Middle frontal gyrus (tissue), 1 donor: ENCODE data around the gene SLMAP.

Source experiments
- DNase-seq: peaks from one replicate; pipeline ENCODE4 v3.0.0-alpha.2; 2015; ENCODE audit warnings: low spot score; ENCODE audit errors: extremely low spot score

Gene SLMAP

GRCh38 chr3:57889807-57890206 lies 133.7 kb downstream of the SLMAP start:
- DNase-seq, result no peak

DNA sequence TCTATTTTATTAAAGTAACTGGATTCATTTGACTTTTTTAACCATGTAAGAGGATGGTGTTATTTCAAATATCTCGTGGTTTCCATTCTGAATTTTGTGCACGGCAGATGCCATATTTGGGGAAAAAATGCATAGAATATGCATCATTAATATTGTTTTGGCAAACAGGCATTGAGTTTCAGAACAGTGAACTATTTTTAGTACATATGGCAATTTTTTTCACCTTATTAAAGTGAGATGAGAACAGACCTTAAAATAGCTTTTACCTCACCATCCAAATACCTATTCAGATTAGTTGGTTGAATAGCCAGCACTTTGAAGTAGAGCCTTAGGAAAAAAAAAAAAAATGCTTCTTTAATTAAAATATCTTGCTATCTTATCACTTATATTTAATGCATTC lies 134.8 kb downstream of the SLMAP start:
- DNase-seq, result no peak

- DNase-seq, result no peak
These were observed 136.3 kb downstream of the SLMAP start for GRCh38 chr3:57892423-57892822.

DNA sequence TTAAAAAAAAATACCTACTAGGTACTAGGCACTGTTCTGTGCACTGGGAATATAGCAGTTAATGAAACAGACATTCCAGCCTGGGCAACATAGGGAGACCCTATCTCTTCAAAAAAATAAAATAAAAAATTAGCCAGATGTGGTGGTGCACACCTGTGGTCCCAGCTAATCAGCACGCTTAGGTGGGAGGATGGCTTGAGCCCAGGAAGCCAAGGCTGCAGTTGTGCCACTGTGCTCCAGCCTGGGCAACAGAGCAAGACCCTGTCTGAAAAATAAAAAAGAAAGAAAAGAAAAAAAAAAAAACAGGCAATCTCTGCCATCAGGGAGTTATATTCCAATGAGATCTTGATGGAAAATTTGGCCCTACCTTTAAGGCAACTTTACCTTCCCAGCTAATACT lies 137.0 kb downstream of the SLMAP start:
- DNase-seq, result no peak

DNA sequence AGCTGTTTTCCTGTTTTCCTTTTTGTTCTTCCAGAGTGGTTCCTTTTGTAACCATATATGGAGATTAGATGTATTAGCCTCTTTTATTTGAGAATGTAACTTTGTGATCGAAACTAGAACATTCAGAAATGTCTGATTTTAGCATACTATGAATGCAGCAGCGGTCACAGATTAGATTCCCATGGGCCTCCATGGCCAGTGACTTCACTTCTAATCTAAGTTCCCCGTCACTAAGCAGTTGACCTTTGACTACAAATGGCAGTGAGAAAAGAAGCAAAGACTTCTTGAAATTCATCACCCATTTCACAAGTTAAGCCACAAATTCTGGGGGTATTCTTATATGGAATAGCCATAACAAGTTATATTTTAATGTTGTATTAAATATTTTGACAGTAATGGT lies 137.6 kb downstream of the SLMAP start:
- no peak for DNase-seq

- DNase-seq, result no peak
These were observed 139.9 kb downstream of the SLMAP start for GRCh38 chr3:57896031-57896430.

- no peak for DNase-seq
These were observed 140.6 kb downstream of the SLMAP start for GRCh38 chr3:57896691-57897090.

DNA sequence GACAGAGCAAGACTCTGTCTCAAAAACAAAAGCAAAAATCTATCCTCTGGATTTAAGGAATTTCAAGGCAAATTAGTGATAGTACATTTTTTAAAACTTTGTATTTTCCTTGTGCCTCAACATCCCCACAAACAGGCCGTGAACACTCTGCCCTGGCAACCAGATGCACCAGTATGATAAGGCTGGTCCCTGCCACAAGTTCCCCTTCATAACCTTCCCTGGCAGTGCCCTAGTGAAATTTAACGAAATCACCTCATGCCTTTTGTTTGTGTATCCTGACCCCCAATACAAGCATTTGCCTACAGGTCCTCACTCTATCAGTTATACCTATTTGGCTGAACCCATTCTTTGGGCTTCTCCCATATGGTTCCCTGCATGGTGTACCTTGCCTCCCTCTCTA lies 144.7 kb downstream of the SLMAP start:
- no peak for DNase-seq

DNA sequence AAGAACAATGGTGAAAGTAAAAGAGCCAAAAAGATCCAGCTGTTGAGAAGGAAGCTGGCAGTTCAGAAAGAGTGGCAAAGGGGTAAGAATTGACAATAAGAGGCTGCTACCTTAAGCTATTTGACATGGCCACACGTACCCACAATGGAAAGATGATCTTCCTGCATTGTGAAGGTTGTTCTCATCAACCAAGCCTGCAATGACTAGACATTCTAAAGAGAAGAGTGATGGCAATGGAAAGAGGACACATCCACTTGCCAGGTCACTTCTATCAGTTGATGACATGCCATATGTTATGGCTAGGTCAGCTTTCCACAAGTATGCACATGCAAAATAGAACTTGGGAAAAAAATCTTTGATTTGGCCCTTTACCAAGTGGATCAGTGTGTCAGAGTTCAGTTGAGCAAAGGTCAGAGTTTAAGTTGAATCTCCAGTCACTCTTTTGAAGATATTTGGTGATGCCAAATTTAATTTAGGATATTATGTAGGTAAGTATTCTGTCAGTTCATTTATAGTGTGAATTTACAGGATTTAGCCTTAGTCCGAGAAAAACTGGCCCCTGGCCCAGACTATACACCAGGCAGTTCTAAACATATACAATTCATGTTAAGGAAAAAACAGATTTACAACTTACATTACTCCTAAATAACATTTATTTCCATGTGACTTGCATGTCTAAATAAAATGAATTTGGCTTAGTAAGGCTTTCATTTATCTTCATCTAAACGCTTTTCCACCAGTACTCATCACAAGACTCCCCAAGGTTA lies 147.2 kb downstream of the SLMAP start:
- no peak for DNase-seq

DNA sequence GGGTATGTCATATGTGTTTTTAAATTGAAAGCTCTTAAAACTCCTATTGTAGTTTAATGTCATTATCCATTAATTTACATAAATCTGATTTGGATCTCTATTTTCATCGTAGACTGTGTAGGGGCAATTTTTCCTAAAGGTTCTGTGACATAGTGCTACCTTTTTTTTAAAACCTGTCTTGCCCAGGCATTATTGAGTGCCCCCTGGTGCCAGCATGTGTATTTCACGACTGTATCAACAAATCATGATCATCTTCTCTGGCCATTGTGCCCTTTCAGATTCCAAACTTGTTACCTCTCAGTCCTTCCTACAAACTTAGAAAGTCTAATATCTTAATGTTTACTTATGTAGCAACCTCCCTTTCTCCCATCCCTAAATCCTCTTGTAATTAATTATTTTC lies 154.9 kb downstream of the SLMAP start:
- DNase-seq, result no peak

DNA sequence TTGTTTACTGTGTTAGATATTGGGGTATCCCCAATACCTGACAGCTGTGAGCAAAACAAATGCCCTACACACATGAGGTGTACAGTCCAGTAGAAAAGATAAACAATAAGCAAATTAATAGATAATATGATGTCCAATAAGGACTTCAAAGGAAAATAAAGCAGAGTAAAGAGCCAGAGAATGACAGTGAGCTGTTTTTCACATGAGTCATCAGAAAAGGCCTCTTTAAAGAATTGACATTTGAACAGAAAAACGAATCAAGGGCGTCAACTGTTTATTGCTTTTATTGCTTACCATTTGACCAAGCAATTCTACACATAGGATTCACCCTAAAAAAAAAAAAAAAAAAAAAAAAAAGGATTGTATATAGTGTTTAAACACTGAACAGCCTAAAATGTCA lies 155.5 kb downstream of the SLMAP start:
- no peak for DNase-seq

- no peak for DNase-seq
These were observed 161.5 kb downstream of the SLMAP start for GRCh38 chr3:57917601-57918000.

- DNase-seq, result no peak
These were observed 162.2 kb downstream of the SLMAP start for GRCh38 chr3:57918123-57918837.

- DNase-seq, result no peak
These were observed 163.9 kb downstream of the SLMAP start for GRCh38 chr3:57919987-57920386.

- DNase-seq, result no peak
These were observed 167.0 kb downstream of the SLMAP start for GRCh38 chr3:57923101-57923500.

GRCh38 chr3:57923752-57924151 lies 167.6 kb downstream of the SLMAP start:
- DNase-seq, result no peak

DNA sequence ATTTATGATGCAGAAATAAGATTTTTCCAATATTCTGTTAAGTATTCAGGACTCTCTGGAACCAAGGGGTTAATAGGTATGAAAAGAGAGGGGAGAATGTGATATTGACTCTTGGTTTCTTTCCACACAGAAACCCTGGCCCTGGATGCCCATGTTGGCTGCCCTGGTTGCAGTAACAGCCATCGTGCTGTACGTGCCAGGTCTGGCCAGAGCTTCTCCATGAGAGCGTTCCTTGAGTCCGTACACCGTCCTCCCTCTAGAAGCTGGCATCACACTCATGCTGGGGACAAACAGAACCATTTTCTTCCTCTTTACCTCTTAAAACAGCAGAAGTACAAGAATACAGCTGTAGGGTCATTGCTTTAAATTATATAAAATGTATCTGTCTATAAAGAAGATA lies 171.1 kb downstream of the SLMAP start:
- no peak for DNase-seq

GRCh38 chr3:57927916-57928315 lies 171.8 kb downstream of the SLMAP start:
- DNase-seq, result no peak

DNA sequence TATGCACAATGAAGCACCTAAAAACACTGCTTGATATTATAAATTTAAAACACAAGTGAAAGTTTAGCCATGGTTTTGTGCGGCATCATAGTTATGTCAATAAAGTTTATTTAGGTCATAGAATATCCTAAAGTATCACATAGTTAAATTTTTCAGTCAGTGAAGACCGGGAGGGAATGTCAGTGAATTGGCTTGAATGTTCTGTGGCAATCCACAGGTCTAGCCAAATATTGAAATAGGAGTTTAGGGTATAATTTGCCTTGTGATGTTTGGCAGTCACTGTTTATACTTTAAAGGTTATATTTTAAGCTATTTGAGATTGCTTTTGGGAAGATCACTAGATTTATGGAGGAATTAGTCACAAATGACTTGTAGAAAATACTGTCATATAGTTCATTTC lies 172.4 kb downstream of the SLMAP start:
- DNase-seq, result no peak

GRCh38 chr3:57929988-57930387 lies 173.9 kb downstream of the SLMAP start:
- no peak for DNase-seq

GRCh38 chr3:57933602-57934001 lies 177.5 kb downstream of the SLMAP start:
- no peak for DNase-seq

DNA sequence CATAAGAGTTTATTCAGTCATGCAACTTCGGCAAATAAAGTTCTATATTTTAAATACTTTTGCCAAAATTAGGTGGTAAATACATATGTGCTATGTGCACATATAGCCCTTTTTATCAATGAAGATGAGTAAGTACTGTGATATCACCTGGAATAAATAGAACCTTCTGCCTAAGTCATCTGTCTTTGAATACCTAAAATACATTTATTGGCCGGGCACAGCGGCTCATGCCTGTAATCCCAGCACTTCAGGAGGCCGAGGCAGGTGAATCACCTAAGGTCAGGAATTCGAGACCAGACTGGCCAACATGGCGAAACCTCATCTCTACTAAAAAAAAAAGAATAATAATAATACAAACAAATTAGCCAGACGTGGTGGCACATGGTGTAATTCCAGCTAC lies 178.3 kb downstream of the SLMAP start:
- no peak for DNase-seq

DNA sequence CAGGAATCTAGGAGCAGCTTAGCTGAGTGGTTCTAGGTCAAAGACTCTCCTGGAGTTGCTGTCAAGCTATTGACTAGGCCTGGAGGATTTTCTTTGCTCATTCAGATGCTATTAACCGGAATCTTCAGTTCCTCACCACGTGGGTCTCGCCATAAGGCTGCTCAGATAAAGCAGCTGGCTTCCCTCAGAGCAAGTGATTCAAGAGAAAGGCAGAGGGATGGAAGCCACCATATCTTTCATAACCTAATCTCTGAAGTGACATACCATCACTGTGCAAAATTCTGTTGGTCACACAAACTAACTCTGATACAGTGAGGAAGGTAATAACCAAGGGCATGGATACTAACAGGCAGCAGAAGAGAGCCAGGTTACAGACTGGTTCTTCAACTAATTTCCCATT lies 179.4 kb downstream of the SLMAP start:
- DNase-seq, result no peak
